SU-DHL-6 (cell line): ENCODE measurements around the gene TEX22.

Experiments
- H2AFZ ChIP-seq: fragments of 200-600 bp; sonication (generic); 2 replicates; pipeline ENCODE4 v1.6.1; 2014; ENCODE audit warnings: low read depth, mild to moderate bottlenecking, moderate library complexity, mixed read lengths, antibody characterized with exemption, low read length; ENCODE audit not compliant: severe bottlenecking
- H3F3A ChIP-seq: fragments of 200-600 bp; shearing (Covaris generic); 2 replicates; pipeline ENCODE4 v1.6.0; 2016; ENCODE audit warnings: antibody characterized with exemption, mild to moderate bottlenecking; ENCODE audit not compliant: insufficient read depth
- H3K27ac ChIP-seq: fragments of 200-600 bp; sonication (generic); 2 replicates; pipeline ENCODE4 v1.5.1; 2016; ENCODE audit warnings: low read depth, mild to moderate bottlenecking, low read length, moderate library complexity, mixed read lengths
- H3K27me3 ChIP-seq: fragments of 200-600 bp; sonication (generic), shearing (Covaris generic); 2 replicates; pipeline ENCODE4 v1.6.0; 2014; ENCODE audit warnings: mild to moderate bottlenecking, low read length
- H3K36me3 ChIP-seq: fragments of 200-600 bp; sonication (generic); 2 replicates; pipeline ENCODE4 v1.6.1; 2014; ENCODE audit warnings: mild to moderate bottlenecking, low read length, mixed read lengths
- H3K4me2 ChIP-seq: fragments of 300-600, 200-600 bp; shearing (Covaris generic), sonication (generic); 2 replicates; pipeline ENCODE4 v1.6.0; 2014; ENCODE audit warnings: low read length, low read depth, mild to moderate bottlenecking; ENCODE audit not compliant: poor library complexity, severe bottlenecking
- H3K4me3 ChIP-seq: fragments of 200-600 bp; sonication (generic); 2 replicates; pipeline ENCODE4 v1.5.1; 2014; ENCODE audit warnings: antibody characterized with exemption, low read length, mild to moderate bottlenecking, mixed read lengths; ENCODE audit not compliant: insufficient read depth, poor library complexity, severe bottlenecking
- H3K79me2 ChIP-seq: fragments of 200-600 bp; sonication (generic); 2 replicates; pipeline ENCODE4 v1.6.1; 2014; ENCODE audit warnings: mild to moderate bottlenecking, low read length, moderate library complexity; ENCODE audit not compliant: insufficient read depth
- H3K9ac ChIP-seq: fragments of 200-600 bp; sonication (generic); 2 replicates; pipeline ENCODE4 v1.7.0; 2014; ENCODE audit warnings: mild to moderate bottlenecking, low read length
- H3K9me2 ChIP-seq: fragments of 200-600 bp; sonication (generic); replicated peaks from 2 replicates; pipeline ENCODE4 v1.6.1; 2014; ENCODE audit warnings: low read length; ENCODE audit not compliant: insufficient read depth
- H3K9me3 ChIP-seq: fragments of 200-600 bp; sonication (generic); 2 replicates; pipeline ENCODE4 v1.6.1; 2014; ENCODE audit warnings: low read length, mixed read lengths; ENCODE audit not compliant: insufficient read depth
- H4K20me1 ChIP-seq: fragments of 200-600 bp; sonication (generic); 2 replicates; pipeline ENCODE4 v1.6.1; 2014; ENCODE audit warnings: low read depth, mild to moderate bottlenecking, antibody characterized with exemption, low read length, moderate library complexity, mixed read lengths
- CTCF ChIP-seq: fragments of 200-600 bp; sonication (generic); IDR thresholded peaks from one replicate; pipeline ENCODE4 v1.5.1; 2017; ENCODE audit warnings: antibody characterized with exemption, mild to moderate bottlenecking, low read length, moderate library complexity; ENCODE audit not compliant: insufficient read depth, poor library complexity, severe bottlenecking
- EZH2phosphoT487 ChIP-seq: fragments of 200-600 bp; sonication (generic), shearing (Covaris generic); conservative IDR thresholded peaks from 2 replicates; pipeline ENCODE4 v1.6.1; 2018; ENCODE audit warnings: mild to moderate bottlenecking, antibody characterized with exemption, low read length, moderate library complexity, mixed read lengths

Gene TEX22

GRCh38 chr14:105452963-105453362 lies 54.6 kb downstream of the TEX22 start:
- H3K27ac ChIP-seq, result no peak overlapping the region
- TF ChIP-seq EZH2phosphoT487 (no peak), CTCF (no peak)
- no peaks in the 10 kb centered on the region for H3K36me3 ChIP-seq
- no peak overlapping the region for H3K4me3 ChIP-seq
- no peaks in the 10 kb centered on the region for H3K27me3 ChIP-seq
- no peaks in the 10 kb centered on the region for H3K9me3 ChIP-seq
- no peaks in the 10 kb centered on the region for H4K20me1 ChIP-seq
- H3F3A ChIP-seq, result no peaks in the 10 kb centered on the region
- no peaks in the 10 kb centered on the region for H3K79me2 ChIP-seq
- H2AFZ ChIP-seq, result no peak overlapping the region
- no peaks in the 10 kb centered on the region for H3K9me2 ChIP-seq
- no peak overlapping the region for H3K4me2 ChIP-seq
- no peak overlapping the region for H3K9ac ChIP-seq

GRCh38 chr14:105453847-105454246 lies 55.5 kb downstream of the TEX22 start:
- Histone ChIP-seq H3K4me3 (no peak overlapping the region), H3K9me2 (no peaks in the 10 kb centered on the region), H3K4me2 (no peak overlapping the region), H3K27me3 (no peaks in the 10 kb centered on the region), H3K79me2 (no peaks in the 10 kb centered on the region), H3K27ac (no peak overlapping the region), H4K20me1 (no peaks in the 10 kb centered on the region), H3K9ac (no peak overlapping the region), H2AFZ (no peak overlapping the region), H3K36me3 (no peaks in the 10 kb centered on the region), H3K9me3 (no peaks in the 10 kb centered on the region), H3F3A (no peaks in the 10 kb centered on the region)
- TF ChIP-seq CTCF, result no peak
- no peak for TF ChIP-seq EZH2phosphoT487

DNA sequence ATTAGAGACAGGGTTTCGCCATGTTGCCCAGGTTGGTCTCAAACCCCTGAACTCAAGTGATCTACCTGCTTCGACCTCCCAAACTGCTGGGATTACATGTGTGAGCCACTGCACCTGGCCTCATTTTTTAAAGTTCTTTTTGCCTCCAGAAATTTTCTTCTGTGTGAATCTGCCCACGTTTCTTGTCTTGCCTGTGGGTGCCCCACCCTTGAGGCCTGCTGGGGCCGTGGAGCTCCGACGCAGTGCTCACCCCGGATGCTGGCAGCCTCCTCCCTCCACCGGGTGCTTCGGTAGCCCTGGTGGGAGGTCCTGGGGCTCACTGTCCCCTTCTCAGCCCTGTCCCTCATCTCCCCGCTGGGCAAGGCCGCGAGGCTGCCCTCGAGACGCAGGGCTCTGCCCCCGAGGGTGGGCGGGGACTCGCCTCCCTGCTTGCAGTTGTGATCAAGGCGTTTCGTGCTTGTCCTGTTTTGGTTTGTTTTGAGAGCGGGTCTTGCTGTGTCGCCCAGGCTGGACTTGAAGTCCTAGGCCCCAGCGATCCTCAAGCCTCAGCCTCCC lies 56.8 kb downstream of the TEX22 start:
- Histone ChIP-seq H2AFZ (no peak overlapping the region), H3K4me3 (no peak overlapping the region), H3K9me3 (no peaks in the 10 kb centered on the region), H3K79me2 (no peaks in the 10 kb centered on the region), H3K4me2 (no peak overlapping the region), H3K36me3 (no peaks in the 10 kb centered on the region), H3K27me3 (no peaks in the 10 kb centered on the region), H3K9ac (no peak overlapping the region), H3F3A (no peaks in the 10 kb centered on the region), H4K20me1 (no peaks in the 10 kb centered on the region), H3K9me2 (no peaks in the 10 kb centered on the region), H3K27ac (no peak overlapping the region)
- no peak for TF ChIP-seq EZH2phosphoT487
- TF ChIP-seq CTCF, result no peak
